Measurements from ENCODE around the gene BCKDHA. TPM values are rescaled to one million over a fixed set of nuclear protein-coding genes. Genes with fewer than 3 reads are reported as not detected.
"Not testable (repeated sequence)": the region's sequence is repeated elsewhere in the genome, so short reads cannot be mapped to it uniquely, and the experiment has no call there.

BCKDHA gene
- total RNA-seq, 4 donors from 2014 or later = 30.3 to 47.0 (median 39.1) TPM

DNA sequence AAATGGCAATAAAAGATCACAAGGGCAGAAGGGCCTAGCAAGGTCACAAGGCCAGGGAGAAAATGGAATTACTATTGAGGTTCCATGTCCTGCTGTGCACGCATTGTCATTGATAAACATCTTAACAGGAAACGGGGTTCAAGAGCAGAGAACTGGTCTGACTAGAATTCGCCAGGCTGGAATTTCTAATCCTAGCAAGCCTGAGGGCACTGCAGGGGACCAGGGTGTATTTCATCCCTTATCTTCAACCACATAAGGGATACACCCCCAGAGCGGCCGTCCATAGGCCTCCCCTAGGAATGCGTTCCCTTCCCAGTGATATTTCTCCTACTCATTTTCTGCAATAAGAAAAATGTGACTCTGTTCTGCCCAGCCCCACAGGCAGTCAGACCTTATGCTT is 64.9 kb downstream of the BCKDHA start:
- ATAC-seq (ENCODE audit: low FRiP score) (no peak), DNase-seq (ENCODE audit: low spot score) (no peak)
- TF ChIP-seq, protein P1, sequence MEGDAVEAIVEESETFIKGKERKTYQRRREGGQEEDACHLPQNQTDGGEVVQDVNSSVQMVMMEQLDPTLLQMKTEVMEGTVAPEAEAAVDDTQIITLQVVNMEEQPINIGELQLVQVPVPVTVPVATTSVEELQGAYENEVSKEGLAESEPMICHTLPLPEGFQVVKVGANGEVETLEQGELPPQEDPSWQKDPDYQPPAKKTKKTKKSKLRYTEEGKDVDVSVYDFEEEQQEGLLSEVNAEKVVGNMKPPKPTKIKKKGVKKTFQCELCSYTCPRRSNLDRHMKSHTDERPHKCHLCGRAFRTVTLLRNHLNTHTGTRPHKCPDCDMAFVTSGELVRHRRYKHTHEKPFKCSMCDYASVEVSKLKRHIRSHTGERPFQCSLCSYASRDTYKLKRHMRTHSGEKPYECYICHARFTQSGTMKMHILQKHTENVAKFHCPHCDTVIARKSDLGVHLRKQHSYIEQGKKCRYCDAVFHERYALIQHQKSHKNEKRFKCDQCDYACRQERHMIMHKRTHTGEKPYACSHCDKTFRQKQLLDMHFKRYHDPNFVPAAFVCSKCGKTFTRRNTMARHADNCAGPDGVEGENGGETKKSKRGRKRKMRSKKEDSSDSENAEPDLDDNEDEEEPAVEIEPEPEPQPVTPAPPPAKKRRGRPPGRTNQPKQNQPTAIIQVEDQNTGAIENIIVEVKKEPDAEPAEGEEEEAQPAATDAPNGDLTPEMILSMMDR (IDR thresholded peaks at IDR 0.05) = no peak

GRCh38 chr19:41463257-41464256 is 65.9 kb downstream of the BCKDHA start:
- ATAC-seq (ENCODE audit: low FRiP score); DNase-seq (ENCODE audit: low spot score): not testable (repeated sequence)

Small RNAs within 50 kb of the gene (small RNA-seq; reads per million reads assigned to genes)
- gene RF00017 = not detected

Other genes with a start within 250 kb of the BCKDHA start
- gene CYP2S1, start 204.6 kb upstream of the BCKDHA start, total RNA-seq = 1 to 10 TPM in 3 of 4 donors, under 1 TPM in 1; 0.32 to 6.5 (median 5.5) TPM
- gene AXL, start 178.6 kb upstream of the BCKDHA start, total RNA-seq = 100 to 1,000 TPM in 1 of 4 donors, 10 to 100 TPM in 3; 65.8 to 141 (median 78.7) TPM
- 100 to 1,000 TPM in 3 of 4 donors, 10 to 100 TPM in 1; 92.5 to 173 (median 117) TPM for gene HNRNPUL1, start 133.4 kb upstream of the BCKDHA start, total RNA-seq
- gene CCDC97, start 87.6 kb upstream of the BCKDHA start, total RNA-seq = 10 to 100 TPM; 11.8 to 16.6 (median 13.9) TPM
- gene TGFB1, start 43.9 kb upstream of the BCKDHA start, total RNA-seq = 10 to 100 TPM; 17.6 to 43.0 (median 25.2) TPM
- 1 to 10 TPM; 3.3 to 6.8 (median 5.1) TPM for gene B9D2, start 33.7 kb upstream of the BCKDHA start, total RNA-seq
- gene TMEM91, start 21.3 kb upstream of the BCKDHA start, total RNA-seq = 10 to 100 TPM; 12.4 to 44.3 (median 14.2) TPM
- 10 to 100 TPM; 13.2 to 17.3 (median 15.7) TPM for gene EXOSC5, start 459 bp upstream of the BCKDHA start, total RNA-seq
- gene B3GNT8, start 29.6 kb downstream of the BCKDHA start, total RNA-seq = 1 to 10 TPM; 1.0 to 7.2 (median 4.7) TPM
- gene DMAC2, start 42.1 kb downstream of the BCKDHA start, total RNA-seq = 10 to 100 TPM; 29.2 to 36.7 (median 35.1) TPM
- not detected for gene ERICH4, start 45.3 kb downstream of the BCKDHA start, total RNA-seq
- 1 to 10 TPM in 2 of 4 donors, under 1 TPM in 2; 0.37 to 3.5 (median 1.4) TPM for gene CEACAM21, start 178.3 kb downstream of the BCKDHA start, total RNA-seq
- 1 to 10 TPM in 3 of 4 donors, not detected in 1; 1.7 to 9.0 (median 2.6) TPM for gene CEACAM4, start 229.3 kb downstream of the BCKDHA start, total RNA-seq